Stromal cell of bone marrow (primary cell): ENCODE data around the gene HTR3D.
"Not testable (repeated sequence)": the region's sequence is repeated elsewhere in the genome, so short reads cannot be mapped to it uniquely, and the experiment has no call there.

ENCODE experiments used
- DNase-seq: peaks from one replicate; pipeline ENCODE4 v3.0.0-alpha.2; 2012; ENCODE audit warnings: low read depth

Gene HTR3D, protein sequence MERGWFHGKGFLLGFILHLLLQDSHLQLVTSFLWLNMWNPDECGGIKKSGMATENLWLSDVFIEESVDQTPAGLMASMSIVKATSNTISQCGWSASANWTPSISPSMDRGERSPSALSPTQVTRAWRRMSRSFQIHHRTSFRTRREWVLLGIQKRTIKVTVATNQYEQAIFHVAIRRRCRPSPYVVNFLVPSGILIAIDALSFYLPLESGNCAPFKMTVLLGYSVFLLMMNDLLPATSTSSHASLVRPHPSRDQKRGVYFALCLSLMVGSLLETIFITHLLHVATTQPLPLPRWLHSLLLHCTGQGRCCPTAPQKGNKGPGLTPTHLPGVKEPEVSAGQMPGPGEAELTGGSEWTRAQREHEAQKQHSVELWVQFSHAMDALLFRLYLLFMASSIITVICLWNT

DNA sequence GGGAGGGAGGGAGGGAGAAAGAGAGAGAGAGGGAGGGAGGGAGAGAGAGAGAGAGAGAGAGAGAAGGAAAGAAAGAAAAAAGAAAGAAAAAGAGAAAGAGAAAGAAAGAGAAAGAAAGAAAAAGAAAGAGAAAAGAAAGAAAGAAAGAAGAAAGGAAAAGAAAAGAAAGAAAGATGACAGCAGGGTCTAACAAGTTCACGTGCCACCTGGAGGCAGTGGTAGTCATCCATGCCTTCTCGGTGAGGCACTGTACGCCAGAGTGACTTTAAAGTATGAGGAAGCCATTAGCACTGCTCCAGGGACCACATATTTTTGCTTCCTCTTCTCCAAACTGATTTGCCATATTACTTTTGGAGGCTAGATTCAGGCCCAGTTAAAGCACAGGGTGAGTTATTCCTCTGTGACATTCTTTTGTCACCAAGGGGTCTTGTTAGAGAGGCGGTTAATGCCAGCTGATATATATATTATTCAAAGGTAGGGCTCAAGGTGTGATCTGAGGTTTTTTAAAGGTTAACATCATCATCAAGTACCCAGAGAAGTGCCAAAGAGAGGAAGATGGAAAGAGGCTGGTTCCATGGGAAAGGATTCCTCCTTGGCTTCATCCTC, at the start of gene HTR3D:
HTR3D (plus strand) TSS at position 556 of the 606 bp plus-strand sequence; CDS start at position 556, 0 bp downstream.
- DNase-seq: no peak

DNA sequence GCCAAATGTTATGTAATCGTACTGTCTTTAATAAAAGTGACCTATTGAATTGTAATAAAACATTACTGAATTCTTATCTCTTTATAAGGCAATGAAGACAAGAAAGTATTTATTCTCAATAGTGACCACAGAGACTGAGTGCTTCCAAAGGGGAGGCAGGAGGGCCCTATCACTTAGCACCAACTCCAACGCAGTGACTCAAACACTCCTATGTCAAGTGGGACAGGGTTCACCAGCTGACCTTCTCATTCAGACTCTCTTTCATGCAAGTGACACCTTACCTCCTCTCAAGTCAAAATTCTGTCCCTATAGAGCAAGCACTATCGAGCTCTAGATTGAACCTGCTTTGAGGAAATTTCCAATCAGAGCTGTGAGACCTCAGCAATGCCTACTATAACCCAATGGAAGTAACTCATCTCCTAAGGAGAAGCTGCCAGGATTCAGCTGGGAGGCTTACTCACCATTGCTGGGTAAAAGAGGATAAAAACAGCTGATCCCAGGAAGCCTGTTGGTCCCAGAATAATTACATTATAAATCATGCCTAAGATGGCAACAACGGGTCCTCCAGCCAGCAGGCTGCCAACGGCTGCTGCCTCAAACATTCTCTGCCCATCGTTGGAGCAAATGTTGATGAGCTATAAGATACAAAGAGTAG, 49.4 kb upstream of the HTR3D start:
- DNase-seq: no peak

DNA sequence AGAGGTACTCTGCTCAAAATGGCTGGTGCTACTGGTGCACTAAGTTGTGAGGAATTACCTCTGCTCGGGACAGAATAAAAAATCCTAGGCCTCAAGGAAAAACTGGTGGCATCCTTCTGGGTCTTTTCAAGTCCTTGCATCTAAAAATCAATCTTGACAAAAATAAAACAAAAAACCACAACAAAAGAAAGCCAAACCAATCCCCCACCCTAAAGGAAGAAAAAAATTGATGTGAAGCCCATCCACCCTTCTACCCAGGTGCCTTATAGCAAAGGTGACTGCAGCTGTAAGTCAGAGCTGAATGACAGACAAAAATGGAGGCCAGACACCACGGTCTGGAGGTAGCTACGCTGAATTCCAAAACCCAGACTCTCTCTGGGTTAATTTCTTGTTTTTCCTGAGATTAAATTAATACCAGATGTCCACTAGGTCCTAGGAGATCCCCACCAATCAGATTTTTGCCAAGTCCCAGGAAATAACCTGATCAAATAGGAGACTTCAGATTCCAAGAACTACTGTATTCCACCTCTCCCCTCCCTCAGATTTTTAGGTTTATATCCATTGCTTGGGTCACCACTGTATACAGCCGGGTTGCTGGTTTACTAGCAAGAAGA, 47.3 kb upstream of the HTR3D start:
- DNase-seq: no peak

DNA sequence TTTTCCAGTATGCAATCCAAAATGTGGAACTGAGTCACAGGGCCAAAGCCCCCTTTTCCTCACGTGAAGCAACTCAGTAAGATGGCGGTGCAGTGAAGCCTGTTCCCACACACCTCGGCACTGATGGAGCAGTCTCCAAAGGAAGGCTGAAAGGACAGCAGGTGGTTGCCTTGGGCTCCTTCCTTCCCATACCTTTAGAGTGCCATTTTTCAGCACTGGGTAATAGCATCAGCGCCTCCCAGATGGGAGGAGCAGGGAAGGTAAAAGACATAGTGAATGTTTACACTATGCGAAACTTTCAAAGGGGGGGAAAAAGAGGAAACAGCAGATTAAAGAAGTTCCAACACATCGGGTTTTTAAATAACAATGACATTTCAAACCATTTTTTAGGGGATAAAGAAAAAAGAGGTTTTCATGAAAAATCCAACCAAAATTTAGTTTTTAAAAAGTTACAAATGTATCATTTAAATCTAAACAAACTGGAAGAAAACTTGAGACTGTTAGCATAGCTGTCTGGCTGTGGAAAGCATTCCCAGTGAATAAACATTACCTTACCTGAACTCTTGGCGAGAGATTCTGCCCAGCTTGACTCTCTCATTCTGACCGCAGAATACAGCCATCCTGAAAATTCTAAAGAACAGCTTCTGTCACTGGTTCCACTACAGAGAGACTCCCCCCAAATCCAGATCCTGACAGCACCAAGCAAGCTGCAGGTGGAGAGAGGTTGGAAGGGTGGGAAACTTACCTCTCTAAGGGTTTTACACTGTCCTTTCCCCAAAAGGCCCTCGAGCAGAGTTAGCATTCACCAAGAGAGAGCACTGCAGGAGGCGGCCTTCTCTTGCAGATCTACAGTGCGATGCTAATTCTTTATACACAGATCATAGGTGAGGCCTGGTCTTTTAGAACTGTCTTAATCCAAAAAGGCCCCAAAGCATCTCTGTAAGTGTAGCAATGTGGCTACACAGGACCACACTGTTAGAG, 46.5 kb upstream of the HTR3D start:
- no peak for DNase-seq

DNA sequence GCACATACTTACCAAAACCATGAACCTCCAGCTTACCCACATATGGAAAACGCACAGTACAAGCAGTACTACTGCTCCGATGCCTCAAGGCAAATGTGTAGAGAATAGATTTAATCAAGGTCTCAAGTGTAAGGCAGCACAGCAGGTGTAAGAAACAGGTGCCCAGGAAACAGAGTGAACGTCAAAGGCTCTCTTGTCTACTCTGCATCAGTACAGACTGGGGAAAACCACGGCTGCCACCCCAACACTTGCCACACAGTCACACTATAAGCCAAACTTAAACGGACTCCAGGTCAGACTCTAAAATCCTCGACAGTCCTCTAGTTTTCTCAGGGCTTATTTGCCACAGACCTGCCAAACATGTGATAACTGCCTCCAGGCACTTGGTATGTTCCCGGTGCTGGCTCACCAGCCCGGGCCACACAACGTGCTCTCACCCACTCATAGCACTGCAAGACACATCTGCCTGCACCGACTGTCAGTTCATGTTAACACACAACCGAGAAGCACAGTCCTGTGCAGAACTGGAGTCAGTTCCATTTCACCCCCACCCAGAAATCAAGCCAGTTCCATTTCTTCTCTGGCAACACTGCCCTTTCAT, 44.4 kb upstream of the HTR3D start:
- no peak for DNase-seq

DNA sequence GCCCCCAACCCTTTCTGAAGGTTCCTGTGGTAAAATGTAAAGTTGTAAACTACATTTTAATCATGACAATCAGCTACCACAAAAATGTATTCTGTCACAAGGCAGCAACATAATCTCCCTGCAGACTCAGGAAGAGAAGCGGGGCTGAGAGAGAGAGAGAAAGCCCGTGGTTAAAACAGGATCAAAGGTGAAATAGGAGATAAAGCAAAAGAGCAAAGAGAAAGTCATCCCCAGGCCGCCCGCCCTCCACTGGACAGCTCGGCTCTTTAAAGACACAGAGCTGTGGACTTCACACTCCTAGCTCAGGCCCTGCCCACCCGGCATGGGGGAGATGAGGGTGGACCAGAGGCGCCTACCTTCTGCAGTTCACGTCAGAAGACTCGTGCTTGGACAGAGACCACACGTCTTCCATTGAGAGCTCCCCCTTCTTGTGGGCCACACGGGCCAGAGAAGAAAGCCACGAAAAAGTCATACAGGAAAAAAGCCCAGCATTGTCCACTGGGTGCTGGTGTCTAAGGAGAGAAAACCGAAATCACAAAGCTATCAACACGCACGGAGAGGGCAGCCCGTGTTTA, 43.2 kb upstream of the HTR3D start:
- no peak for DNase-seq

DNA sequence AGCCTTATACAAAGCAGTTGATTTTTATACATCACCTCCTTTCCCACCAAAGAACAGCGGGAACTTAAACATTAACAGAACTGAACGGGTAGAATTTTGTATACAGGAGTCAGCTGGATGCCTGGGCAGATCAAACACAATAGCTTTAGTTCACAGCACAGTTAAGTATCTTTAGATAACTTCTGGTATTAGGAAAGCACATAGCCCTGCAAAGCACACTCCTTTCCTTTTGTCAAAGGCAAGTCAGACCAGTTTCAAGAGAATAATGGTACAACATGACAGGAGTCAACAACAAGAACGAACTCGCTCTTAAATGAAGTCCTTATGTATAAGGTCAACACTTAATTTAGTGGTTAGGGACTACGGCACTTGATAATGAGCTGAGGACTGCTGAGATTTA, 40.1 kb upstream of the HTR3D start:
- DNase-seq: no peak

DNA sequence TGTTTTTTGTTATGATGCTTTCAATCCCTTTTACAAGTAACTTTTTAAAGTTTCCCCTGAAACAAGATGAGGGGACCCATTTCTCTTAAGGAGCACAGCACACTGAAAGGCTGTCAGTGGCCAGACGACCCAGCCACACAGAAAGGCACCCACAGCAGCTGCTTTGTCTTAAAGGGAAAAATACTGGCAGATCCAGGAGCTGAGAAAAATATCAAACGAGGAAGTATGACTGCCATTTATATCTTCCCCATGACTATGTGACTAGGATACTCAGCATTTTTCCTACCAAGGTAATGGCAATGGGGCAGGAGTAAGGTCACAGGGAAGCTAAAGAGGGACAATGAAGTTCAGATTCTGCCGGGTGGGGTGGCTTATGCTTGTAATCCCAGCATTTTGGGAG, 29.8 kb upstream of the HTR3D start:
- DNase-seq: no peak

DNA sequence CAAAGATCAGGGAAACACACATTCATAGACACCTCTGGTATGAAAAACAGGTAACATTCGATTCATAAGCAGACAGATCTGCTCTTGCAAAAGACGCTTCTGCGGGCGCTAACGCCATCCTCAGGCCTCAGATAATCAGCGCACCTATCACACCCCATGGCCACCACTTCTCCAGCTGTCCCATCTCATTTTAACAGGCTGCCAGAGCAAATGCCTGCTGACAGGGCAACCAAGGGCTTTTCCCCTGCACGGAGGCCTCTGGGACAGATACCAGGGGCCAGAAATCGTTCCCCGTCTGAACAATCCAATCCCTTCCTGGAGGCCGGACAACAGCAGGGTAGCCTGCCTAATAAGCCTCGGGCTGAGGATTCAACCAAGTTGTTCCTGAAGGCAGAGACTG, 29.1 kb upstream of the HTR3D start:
- no peak for DNase-seq

DNA sequence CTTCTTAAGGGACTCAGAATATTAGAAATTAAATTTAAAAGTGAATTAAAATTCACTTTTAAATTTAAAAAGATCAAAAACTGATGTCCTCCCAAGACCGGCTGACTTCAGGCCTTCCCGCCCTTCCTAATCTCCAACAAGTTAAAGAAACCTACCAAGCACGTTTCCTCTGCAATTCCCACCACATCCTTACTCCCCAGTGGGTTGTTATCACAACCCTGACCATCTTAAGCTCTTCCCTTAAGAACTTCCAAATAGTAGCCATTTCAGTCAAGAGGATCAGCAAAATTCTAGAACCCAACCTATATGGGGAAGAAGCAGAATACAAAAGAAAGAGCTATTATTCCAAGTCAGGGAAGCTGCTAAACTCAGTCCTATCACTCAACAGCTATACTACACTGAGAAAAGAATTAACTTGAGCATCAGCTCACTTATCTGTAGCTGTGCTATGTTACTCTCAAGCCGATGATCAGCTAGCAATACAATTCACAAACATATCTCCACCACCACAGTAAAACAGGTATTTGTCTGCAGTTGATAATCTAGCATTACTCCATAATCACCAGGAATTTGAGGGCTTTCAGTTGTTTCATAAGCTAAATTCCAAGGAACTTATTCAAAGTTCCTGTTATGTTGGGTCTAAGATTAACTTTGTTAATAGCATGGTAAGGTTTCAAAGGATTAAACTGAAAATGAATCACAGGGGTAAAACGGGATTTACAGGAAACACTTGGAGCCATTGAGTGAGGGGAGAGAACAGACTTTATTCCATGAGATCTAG, 28.2 kb upstream of the HTR3D start:
- peak; percentile 30 for DNase-seq

DNA sequence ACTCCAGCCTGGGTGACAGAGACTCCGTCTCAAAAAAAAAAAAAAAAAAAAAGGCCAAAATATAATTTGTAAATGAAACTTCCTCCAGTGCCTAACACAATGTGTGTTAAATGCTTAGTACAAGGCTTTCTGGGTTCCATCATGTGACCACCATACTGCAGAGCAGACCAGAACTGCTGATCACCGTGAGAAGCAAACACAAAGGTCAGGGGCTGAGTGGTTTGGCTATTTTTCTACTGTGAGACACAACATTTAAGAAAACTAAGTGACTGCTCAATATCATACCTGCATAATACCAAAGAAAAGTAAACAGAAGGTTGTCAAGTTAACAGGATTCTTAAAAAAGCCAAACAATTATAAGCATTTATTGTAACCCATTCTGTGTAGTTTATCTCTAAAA, 27.1 kb upstream of the HTR3D start:
- no peak for DNase-seq

DNA sequence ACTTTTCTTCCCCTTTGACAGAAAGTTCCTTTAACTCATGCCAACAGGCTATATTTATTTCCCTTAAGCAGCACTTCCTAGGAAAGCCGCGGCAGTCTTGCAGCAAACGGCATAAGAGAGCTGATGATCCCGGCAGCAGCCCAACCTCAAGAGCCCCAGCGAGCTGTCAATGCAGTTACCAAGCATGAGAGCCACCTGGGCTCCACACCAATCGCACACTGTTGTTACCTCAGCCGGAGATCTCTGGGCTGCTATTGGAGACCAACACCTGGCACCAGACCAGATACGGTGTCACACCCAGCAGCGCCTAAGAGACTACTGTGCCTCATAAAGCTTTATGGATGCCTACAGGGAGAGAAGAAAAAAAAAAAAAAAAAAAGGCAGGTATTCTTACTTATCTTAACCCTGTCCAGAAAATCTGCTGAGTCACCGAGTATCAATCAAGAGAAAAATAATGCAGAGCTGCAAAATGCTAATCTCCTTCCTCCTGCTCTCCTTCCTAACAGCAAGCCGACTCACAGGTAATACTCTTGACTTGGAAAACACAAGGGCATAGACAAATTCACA, 25.5 kb upstream of the HTR3D start:
- DNase-seq: no peak

DNA sequence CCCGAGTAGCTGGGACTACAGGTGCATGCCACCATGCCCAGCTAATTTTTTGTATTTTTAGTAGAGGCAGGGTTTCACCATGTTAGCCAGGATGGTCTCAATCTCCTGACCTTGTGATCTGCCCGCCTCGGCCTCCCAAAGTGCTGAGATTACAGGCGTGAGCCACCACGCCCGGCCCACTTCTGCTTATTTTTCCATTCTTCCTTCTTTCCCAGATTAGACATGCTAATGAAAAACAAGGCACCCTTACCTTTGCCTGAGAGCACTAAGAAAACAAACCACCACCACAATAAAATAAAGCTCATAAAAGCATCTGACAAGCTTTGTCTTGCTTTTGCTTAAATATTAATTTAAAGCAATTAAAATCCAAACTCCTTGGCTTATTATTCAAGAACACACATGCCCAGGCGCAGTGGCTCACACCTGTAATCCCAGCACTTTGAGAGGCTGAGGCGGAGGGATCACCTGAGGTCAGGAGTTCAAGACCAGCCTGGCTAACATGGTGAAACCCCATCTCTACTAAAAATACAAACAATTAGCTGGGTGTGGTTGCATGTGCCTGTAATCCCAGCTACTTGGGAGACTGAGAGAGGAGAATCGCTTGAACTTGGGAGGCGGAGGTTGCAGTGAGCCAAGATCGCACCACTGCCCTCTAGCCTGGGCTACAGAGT, 24.3 kb upstream of the HTR3D start:
- DNase-seq: not testable (repeated sequence)

DNA sequence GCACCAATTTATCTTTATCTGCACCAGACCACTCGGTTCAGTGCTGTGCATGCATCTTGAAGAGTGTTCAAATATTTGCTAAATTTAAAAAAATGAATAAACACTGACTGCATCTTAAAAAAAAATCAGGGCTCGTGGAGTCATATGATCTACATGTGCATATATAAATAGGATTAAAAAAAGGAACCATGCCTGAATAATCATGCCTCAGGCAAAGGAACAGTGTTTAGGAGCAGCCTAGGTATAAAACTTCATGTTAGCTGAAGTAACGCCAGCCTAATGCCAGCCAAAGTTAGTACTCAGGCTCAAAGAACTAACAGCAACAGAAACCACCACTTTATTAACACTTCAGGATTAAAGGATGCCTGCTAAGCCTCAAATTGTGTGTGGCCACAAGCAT, 23.4 kb upstream of the HTR3D start:
- no peak for DNase-seq

DNA sequence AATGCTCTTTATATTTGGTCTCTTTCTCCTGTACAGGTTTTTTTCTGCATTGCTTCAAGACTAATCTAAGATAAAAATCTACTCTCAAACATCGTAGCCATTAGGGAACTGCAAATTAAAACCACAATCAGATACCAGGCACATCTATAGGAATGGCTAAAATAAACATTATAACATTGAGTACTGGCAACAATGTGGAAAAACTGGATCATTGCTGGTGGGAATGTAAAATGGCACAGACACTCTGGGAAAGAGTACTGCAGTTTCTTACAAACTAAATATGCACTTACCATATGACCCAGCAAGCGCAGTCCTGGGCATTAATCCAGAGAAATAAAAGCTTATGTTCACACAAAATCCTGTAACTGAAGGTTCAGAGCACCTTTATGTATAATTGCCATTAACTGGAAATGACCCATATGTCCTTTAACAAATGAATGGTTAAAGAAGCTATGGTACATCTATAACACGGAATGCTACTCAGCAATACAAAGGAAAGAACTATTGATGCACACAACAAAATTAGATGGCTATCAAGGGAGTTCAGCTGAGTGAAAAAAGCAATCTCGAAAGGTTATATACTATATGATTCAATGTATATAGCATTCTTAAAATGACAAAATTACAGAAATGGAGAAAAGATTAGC, 20.2 kb upstream of the HTR3D start:
- no peak for DNase-seq

DNA sequence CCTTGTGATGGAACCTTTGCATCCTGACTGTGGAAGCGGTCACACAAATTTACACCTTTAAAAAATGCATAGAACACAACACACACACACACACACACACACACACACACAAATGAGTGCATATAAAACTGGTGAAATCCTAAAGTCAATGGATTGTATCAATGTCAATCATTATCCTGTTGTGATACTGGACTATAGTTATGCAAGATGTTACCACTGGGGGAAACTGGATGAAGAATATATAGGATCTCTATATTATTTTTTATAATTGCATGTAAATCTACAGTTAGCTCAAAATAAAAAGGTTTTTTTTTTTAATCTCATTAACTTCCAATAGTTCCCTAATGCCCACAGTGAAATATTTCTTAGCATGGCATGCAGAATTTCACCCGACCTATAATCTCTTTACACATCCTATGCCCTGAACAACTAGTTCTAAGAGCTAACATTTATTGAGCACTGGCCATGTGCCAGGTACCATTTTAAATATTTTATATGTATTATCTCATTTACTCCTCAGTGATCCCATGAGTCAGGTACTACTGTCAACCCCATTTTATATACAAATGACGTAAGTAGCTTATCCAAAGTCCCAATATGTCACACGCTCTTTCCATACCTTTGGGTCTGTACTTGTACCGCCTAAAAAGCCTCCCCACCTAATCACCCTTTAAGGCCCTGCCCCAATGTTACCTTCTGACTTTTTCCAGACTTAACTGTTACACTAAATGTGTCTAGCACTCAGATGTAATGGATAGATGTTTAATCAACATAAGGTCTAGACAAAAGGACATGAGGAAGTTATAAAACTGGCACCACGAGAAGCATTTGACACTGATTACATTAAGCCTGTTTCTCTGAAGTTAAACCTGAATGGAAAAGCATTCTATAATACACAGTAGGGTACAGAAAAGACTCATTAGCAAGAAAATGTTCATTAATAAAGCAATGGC, 19.3 kb upstream of the HTR3D start:
- DNase-seq: no peak

DNA sequence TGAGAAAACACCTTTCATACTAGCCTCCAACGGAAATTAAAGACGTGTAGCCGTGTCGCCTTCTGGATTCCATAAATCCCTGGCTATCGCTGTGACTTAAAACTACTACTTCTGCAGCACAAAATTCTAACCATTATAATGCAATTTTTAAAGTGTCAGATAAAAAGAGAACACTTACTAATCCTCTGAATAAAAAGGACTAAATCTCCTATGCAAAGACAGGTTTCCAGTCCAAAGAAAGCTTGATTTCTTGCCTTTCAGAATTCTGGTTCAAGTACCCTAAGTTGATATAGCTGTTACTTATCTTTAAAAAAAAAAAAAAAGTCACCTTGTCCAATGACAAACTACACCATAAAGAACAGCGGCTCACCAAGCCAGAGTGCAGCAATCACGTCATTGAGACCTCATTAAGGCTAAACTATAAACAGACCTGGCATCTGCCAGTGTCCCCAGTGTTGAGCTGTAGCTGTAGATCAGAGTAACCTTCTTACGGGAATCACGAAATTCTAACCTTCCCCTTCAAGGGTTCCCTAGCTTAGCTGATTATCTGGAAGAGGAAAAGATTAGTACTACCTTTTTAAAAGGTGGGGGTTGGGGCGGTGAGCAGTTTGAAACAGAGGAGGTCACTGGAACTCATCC, 16.0 kb upstream of the HTR3D start:
- DNase-seq: no peak
